Liver (tissue), 9 donors: ENCODE results near the gene SLC25A25. TPM values are rescaled to one million over a fixed set of nuclear protein-coding genes. Genes with fewer than 3 reads are reported as not detected.

Experiments
- DNase-seq: peaks from one replicate; pipeline ENCODE4 v3.0.0-alpha.2; 2017; ENCODE audit warnings: low spot score
- H3K27ac ChIP-seq, 2 donors: one replicate each; pipeline ENCODE4 v1.7.0; 2013; ENCODE audit warnings: inconsistent platforms in 2 of 2, low read length in 2 of 2, control low read depth in 1 of 2, low read depth in 1 of 2, mild to moderate bottlenecking in 1 of 2
- H3K27me3 ChIP-seq, 4 donors: one replicate each; pipeline versions ENCODE4 v1.6.1 to v1.7.0; 2013; ENCODE audit warnings: low read length in 3 of 4, inconsistent platforms in 1 of 4, mild to moderate bottlenecking in 1 of 4, moderate library complexity in 1 of 4; ENCODE audit not compliant: control insufficient read depth in 4 of 4, insufficient read depth in 4 of 4
- H3K36me3 ChIP-seq, 4 donors: one replicate each; pipeline versions ENCODE4 v1.6.1 to v1.7.0; 2013; ENCODE audit warnings: low read length in 3 of 4, mild to moderate bottlenecking in 3 of 4, low read depth in 1 of 4, moderate library complexity in 1 of 4; ENCODE audit not compliant: control insufficient read depth in 4 of 4, insufficient read depth in 3 of 4
- H3K4me1 ChIP-seq, 4 donors: one replicate each; pipeline versions ENCODE4 v1.6.1 to v1.7.0; 2013; ENCODE audit warnings: low read length in 3 of 4, mild to moderate bottlenecking in 3 of 4, moderate library complexity in 1 of 4; ENCODE audit not compliant: control insufficient read depth in 4 of 4, insufficient read depth in 4 of 4
- H3K4me3 ChIP-seq, 3 donors: one replicate each; pipeline versions ENCODE4 v1.6.1 to v1.7.0; 2013; ENCODE audit warnings: low read length in 3 of 3, control low read depth in 1 of 3, low read depth in 1 of 3, mild to moderate bottlenecking in 1 of 3
- H3K9ac ChIP-seq, 2 donors: one replicate each; pipeline ENCODE4 v1.7.0; 2013; ENCODE audit warnings: low read length in 2 of 2, mild to moderate bottlenecking in 2 of 2, moderate library complexity in 2 of 2, control low read depth in 1 of 2, low read depth in 1 of 2
- H3K9me3 ChIP-seq, 4 donors: one replicate each; pipeline versions ENCODE4 v1.6.1 to v1.7.0; 2013; ENCODE audit warnings: low read length in 3 of 4; ENCODE audit not compliant: control insufficient read depth in 4 of 4
- EGR1 ChIP-seq, 2 donors: IDR thresholded peaks; 2 replicates each; pipeline ENCODE4 v1.6.1; 2016 to 2018; ENCODE audit warnings: antibody characterized with exemption in 2 of 2, low read depth in 2 of 2
- FOXA2 ChIP-seq: IDR thresholded peaks from 2 replicates; pipeline ENCODE4 v1.6.1; 2016; ENCODE audit warnings: antibody characterized with exemption
- GABPA ChIP-seq, 2 donors: IDR thresholded peaks in 1 of 2; conservative IDR thresholded peaks in 1 of 2; 2 replicates each; pipeline ENCODE4 v1.6.1; 2016; ENCODE audit warnings: antibody characterized with exemption in 2 of 2, mild to moderate bottlenecking in 1 of 2, moderate library complexity in 1 of 2
- HNF4A ChIP-seq, 2 donors: conservative IDR thresholded peaks; 2 replicates each; pipeline ENCODE4 v1.6.1; 2016; ENCODE audit warnings: antibody characterized with exemption in 2 of 2, mild to moderate bottlenecking in 2 of 2
- JUND ChIP-seq, 2 donors: IDR thresholded peaks; 2 replicates each; pipeline ENCODE4 v1.6.1; 2016; ENCODE audit warnings: antibody characterized with exemption in 2 of 2
- NR2F2 ChIP-seq: IDR thresholded peaks from 2 replicates; pipeline ENCODE4 v1.6.1; 2016; ENCODE audit warnings: antibody characterized with exemption
- RAD21 ChIP-seq, 2 donors: IDR thresholded peaks; 2 replicates each; pipeline ENCODE4 v1.6.1; 2016; ENCODE audit warnings: antibody characterized with exemption in 2 of 2, mild to moderate bottlenecking in 2 of 2
- RXRA ChIP-seq, 2 donors: IDR thresholded peaks; 2 replicates each; pipeline ENCODE4 v1.6.1; 2017 to 2018; ENCODE audit warnings: antibody characterized with exemption in 2 of 2, mild to moderate bottlenecking in 1 of 2
- SP1 ChIP-seq: IDR thresholded peaks from 2 replicates; pipeline ENCODE4 v1.6.1; 2018; ENCODE audit warnings: antibody characterized with exemption, mild to moderate bottlenecking
- TAF1 ChIP-seq: conservative IDR thresholded peaks from 2 replicates; pipeline ENCODE4 v1.6.1; 2016; ENCODE audit warnings: antibody characterized with exemption, mild to moderate bottlenecking
- YY1 ChIP-seq: IDR thresholded peaks from 2 replicates; pipeline ENCODE4 v1.6.1; 2016; ENCODE audit warnings: antibody characterized with exemption, mild to moderate bottlenecking
- WGBS: extraction: QIAGEN DNeasy Blood & Tissue Kit; methylation state at CpG from one replicate; pipeline ENCODE4 v1.1.7; 2013; 5-methylcytosine and 5-hydroxymethylcytosine counted together
- polyA plus RNA-seq, 2 donors: library from polyadenylated mRNA; stranded (reverse) in 1 of 2; unstranded in 1 of 2; fragments of 200-250 nt in 1 of 2; fragments of >200 nt in 1 of 2; fragmentation: Nextera tagmentation in 1 of 2; extraction: Ambion mirVana in 1 of 2; gene quantifications; one replicate each; pipeline versions ENCODE4 v1.2.1 to v1.2.3, GENCODE V29; 2013 to 2015
- total RNA-seq, 2 donors: library from RNA; depleted of rRNA; stranded (reverse); fragments of >200 nt; gene quantifications; one replicate each; pipeline ENCODE4 v1.2.3, GENCODE V29; 2014
- TF ChIP-seq, protein P1 (sequence below): IDR thresholded peaks from 2 replicates; pipeline ENCODE4 v1.6.1; 2016; ENCODE audit warnings: antibody characterized with exemption
- TF ChIP-seq, protein P2 (sequence below): IDR thresholded peaks from 2 replicates; pipeline ENCODE4 v1.6.1; 2016; ENCODE audit warnings: antibody characterized with exemption
- TF ChIP-seq, protein P3 (sequence below): IDR thresholded peaks from 2 replicates; pipeline ENCODE4 v1.6.1; 2016; ENCODE audit warnings: antibody characterized with exemption, mild to moderate bottlenecking
- TF ChIP-seq, protein P4 (sequence below): fragments of 150-350 bp; IDR thresholded peaks from 2 replicates; pipeline ENCODE4 v1.5.1; 2017; ENCODE audit warnings: improper control_type of control experiment, low read depth, low read length; ENCODE audit not compliant: missing input control
- donor health status: healthy.
- donor health status: healthy.
- donor health status: healthy.
- donor health status: healthy.
- donor health status: healthy.

SLC25A25 gene
- total and polyA plus RNA-seq, 4 donors = 21.7 to 74.6 (median 39.3) TPM

DNA sequence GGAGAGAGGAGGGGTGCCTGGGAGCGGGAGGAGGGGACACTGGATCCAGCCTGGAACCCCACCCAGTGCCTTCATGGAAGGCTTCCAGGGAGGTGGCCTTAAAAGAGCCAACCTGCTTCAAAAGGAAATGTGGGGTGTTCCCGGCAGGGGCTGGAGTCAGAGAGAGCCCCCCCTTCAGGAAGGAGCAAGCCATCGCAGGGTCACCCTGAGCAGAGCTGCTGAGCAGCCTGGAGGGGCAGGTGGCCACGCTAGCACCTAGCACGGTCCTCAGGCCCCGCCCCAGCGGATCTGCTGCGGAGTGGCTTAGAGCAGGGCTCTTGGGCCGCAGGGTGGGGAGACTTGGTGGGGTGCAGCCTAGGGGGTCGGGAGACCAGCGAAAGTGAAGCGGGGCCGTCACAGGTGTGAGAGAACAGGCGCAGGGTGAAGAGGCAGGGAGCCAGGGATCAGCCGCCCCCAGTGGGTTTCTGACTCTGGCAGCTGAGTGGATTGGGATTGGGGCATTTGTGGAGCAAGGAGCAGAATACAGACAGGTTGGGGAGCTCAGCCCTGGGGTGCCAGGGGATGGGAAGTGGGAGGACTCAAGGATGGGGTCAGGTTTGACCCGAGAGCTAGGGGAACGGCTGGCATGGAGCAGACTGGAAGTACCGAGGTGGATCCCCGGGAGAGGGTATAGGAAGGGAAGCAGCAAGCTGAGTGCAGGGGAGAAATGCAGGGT is 82.7 kb downstream of the SLC25A25 start:
- no peaks in the 10 kb centered on the region for H3K27me3 ChIP-seq
- peaks cover 8 to 13% (median 10%) of the 10 kb centered on the region in 4 donors for H3K4me1 ChIP-seq
- H3K9me3 ChIP-seq = no peaks in the 10 kb centered on the region
- DNase-seq = no peak
- H3K9ac ChIP-seq = no peak overlapping the region
- no peak overlapping the region for H3K27ac ChIP-seq
- no peak overlapping the region for H3K4me3 ChIP-seq
- WGBS = 88% methylated on average over 19 of the region's 19 CpGs
- no peaks in the 10 kb centered on the region for H3K36me3 ChIP-seq
- TF ChIP-seq YY1 (no peak), FOXA2 (no peak), GABPA (IDR thresholded peaks at IDR 0.05 in 1 of 2, conservative IDR thresholded peaks at IDR 0.05 in 1 of 2) (no peak), NR2F2 (no peak), HNF4A (conservative IDR thresholded peaks at IDR 0.05) (no peak), RAD21 (IDR thresholded peaks at IDR 0.05) (no peak), TAF1 (no peak), JUND (IDR thresholded peaks at IDR 0.05) (no peak), SP1 (no peak), EGR1 (IDR thresholded peaks at IDR 0.05; ENCODE audit: low read depth in 2 of 2) (no peak), RXRA (IDR thresholded peaks at IDR 0.05) (no peak)
- TF ChIP-seq, protein P1, sequence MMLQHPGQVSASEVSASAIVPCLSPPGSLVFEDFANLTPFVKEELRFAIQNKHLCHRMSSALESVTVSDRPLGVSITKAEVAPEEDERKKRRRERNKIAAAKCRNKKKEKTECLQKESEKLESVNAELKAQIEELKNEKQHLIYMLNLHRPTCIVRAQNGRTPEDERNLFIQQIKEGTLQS = no peak
- TF ChIP-seq, protein P2, sequence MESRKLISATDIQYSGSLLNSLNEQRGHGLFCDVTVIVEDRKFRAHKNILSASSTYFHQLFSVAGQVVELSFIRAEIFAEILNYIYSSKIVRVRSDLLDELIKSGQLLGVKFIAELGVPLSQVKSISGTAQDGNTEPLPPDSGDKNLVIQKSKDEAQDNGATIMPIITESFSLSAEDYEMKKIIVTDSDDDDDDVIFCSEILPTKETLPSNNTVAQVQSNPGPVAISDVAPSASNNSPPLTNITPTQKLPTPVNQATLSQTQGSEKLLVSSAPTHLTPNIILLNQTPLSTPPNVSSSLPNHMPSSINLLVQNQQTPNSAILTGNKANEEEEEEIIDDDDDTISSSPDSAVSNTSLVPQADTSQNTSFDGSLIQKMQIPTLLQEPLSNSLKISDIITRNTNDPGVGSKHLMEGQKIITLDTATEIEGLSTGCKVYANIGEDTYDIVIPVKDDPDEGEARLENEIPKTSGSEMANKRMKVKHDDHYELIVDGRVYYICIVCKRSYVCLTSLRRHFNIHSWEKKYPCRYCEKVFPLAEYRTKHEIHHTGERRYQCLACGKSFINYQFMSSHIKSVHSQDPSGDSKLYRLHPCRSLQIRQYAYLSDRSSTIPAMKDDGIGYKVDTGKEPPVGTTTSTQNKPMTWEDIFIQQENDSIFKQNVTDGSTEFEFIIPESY = no peak
- TF ChIP-seq, protein P3, sequence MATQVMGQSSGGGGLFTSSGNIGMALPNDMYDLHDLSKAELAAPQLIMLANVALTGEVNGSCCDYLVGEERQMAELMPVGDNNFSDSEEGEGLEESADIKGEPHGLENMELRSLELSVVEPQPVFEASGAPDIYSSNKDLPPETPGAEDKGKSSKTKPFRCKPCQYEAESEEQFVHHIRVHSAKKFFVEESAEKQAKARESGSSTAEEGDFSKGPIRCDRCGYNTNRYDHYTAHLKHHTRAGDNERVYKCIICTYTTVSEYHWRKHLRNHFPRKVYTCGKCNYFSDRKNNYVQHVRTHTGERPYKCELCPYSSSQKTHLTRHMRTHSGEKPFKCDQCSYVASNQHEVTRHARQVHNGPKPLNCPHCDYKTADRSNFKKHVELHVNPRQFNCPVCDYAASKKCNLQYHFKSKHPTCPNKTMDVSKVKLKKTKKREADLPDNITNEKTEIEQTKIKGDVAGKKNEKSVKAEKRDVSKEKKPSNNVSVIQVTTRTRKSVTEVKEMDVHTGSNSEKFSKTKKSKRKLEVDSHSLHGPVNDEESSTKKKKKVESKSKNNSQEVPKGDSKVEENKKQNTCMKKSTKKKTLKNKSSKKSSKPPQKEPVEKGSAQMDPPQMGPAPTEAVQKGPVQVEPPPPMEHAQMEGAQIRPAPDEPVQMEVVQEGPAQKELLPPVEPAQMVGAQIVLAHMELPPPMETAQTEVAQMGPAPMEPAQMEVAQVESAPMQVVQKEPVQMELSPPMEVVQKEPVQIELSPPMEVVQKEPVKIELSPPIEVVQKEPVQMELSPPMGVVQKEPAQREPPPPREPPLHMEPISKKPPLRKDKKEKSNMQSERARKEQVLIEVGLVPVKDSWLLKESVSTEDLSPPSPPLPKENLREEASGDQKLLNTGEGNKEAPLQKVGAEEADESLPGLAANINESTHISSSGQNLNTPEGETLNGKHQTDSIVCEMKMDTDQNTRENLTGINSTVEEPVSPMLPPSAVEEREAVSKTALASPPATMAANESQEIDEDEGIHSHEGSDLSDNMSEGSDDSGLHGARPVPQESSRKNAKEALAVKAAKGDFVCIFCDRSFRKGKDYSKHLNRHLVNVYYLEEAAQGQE = no peak
- TF ChIP-seq, protein P4, sequence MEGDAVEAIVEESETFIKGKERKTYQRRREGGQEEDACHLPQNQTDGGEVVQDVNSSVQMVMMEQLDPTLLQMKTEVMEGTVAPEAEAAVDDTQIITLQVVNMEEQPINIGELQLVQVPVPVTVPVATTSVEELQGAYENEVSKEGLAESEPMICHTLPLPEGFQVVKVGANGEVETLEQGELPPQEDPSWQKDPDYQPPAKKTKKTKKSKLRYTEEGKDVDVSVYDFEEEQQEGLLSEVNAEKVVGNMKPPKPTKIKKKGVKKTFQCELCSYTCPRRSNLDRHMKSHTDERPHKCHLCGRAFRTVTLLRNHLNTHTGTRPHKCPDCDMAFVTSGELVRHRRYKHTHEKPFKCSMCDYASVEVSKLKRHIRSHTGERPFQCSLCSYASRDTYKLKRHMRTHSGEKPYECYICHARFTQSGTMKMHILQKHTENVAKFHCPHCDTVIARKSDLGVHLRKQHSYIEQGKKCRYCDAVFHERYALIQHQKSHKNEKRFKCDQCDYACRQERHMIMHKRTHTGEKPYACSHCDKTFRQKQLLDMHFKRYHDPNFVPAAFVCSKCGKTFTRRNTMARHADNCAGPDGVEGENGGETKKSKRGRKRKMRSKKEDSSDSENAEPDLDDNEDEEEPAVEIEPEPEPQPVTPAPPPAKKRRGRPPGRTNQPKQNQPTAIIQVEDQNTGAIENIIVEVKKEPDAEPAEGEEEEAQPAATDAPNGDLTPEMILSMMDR = no peak
